ENCODE measurements around the gene IPO11. TPM values are rescaled to one million over a fixed set of nuclear protein-coding genes. Genes with fewer than 3 reads are reported as not detected.

IPO11 gene
- total RNA-seq, 2 experiments from 2014 or later = 54.8 to 57.2 TPM

DNA sequence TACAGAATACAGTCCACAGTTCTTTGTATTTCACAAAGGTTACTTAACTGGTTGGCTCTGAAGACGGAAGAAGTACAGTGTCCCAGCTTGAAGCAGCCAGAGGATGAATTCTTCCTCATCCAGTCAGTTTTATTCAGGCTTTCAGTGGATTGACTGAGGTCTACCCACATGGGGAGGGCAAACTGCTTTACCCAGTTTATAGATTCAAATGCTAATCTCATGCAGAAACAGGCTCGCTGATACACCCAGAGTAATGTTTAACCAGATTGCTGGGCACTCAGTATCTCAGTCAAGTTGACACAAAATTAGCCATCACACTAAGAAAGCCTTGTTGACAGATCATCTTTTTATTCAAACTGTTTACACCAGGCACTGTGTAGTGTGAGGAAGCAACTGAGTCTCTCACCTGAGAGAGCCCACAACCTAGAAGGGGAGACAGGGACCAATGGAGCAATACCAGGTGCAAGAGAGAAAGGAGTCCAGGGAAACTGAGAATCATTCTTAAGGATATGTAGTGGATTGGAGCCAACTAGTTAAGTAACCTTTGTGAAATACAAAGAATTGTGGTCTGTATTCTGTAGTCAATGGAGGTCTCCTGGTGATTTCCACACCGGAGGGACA, 181.9 kb downstream of the IPO11 start:
- no peak overlapping the region for H3K4me3 Mint-ChIP-seq

DNA sequence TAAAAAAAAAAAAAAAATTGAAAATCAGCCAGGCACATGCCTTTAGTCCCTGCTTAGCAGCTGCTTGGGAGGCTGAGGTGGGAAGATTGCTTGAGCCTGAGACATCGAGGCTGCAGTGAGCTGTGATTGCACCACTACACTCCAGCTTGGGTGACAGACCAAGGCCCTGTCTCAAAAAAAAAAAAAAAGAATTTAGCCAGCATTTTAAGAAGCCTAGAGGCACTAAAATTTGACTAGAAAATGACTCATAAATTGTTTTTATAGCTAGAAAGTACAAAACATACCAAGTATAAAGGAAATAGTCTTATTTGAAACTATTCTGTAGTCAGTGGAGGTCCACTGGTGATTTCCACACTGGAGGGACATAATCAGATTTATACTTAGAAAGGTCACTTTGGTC, 183.5 kb downstream of the IPO11 start:
- no peaks in the 10 kb centered on the region for H3K9me3 Mint-ChIP-seq
- no peak for DNase-seq
- intact Hi-C loops (cut with micrococcal nuclease) = no loop called here
- no peaks in the 10 kb centered on the region for H3K27me3 Mint-ChIP-seq (ENCODE audit: low read depth)
- no peak overlapping the region for H3K4me3 Mint-ChIP-seq
- H3K36me3 Mint-ChIP-seq (ENCODE audit: low read depth) = peaks cover 16% of the 10 kb centered on the region
- no peaks in the 10 kb centered on the region for H3K4me1 Mint-ChIP-seq (ENCODE audit: low read depth)
- CTCF ChIA-PET = no interaction called here
- no peak overlapping the region for H3K27ac Mint-ChIP-seq

More for the DNA sequence above, 181.9 kb downstream of the IPO11 start:
- CTCF ChIA-PET = no interaction called here
- H3K36me3 Mint-ChIP-seq (ENCODE audit: low read depth) = peaks cover 17% of the 10 kb centered on the region
- H3K9me3 Mint-ChIP-seq = no peaks in the 10 kb centered on the region
- no peaks in the 10 kb centered on the region for H3K4me1 Mint-ChIP-seq (ENCODE audit: low read depth)
- no peak for DNase-seq
- intact Hi-C loops (cut with micrococcal nuclease) = no loop called here
- no peak overlapping the region for H3K27ac Mint-ChIP-seq
- H3K27me3 Mint-ChIP-seq (ENCODE audit: low read depth) = no peaks in the 10 kb centered on the region

DNA sequence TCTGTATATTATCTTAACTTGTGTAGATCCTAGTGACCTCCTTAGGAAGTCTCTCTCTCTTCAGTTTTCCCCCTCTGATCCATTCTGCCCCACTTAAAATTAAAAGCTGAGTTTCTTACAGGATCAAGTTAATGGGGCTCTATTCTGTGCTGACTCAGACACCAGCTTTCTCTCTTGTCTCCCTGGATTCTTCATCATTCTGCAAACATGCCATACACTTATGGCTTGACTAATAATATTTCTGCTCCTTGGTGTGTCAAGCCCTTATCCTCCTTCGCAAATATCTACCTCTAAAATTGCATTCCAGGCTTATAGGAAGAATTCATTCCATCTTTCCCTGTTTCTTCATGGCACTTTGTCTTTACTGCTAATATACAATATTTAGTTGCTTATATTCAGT, 184.1 kb downstream of the IPO11 start:
- H3K27me3 Mint-ChIP-seq (ENCODE audit: low read depth) = no peaks in the 10 kb centered on the region
- no peak overlapping the region for H3K27ac Mint-ChIP-seq
- CTCF ChIA-PET = no interaction called here
- no peak overlapping the region for H3K4me3 Mint-ChIP-seq
- H3K4me1 Mint-ChIP-seq (ENCODE audit: low read depth) = no peaks in the 10 kb centered on the region
- peaks cover 14% of the 10 kb centered on the region for H3K36me3 Mint-ChIP-seq (ENCODE audit: low read depth)
- intact Hi-C loops (cut with micrococcal nuclease) = no loop called here
- H3K9me3 Mint-ChIP-seq = no peaks in the 10 kb centered on the region
- DNase-seq = no peak

DNA sequence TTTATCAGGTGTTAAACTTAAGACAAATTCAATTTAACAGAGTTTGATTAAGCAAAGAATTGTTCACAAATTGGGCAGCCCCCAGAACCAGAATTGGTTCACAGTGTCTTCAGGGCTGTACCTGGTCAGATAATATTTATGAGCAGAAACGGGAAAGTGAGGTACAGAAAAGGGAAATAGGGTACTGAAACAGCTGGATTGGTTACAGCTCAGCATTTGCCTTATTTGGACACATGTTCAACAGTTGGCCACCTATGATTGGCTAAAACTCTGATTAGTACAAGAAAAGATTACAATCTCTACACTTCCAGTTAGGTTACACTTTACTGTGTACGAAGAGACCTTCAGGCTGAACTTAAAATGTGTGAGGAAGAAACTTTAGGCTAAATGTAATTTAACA, 184.8 kb downstream of the IPO11 start:
- H3K27me3 Mint-ChIP-seq (ENCODE audit: low read depth) = no peaks in the 10 kb centered on the region
- H3K9me3 Mint-ChIP-seq = no peaks in the 10 kb centered on the region
- H3K4me1 Mint-ChIP-seq (ENCODE audit: low read depth) = no peaks in the 10 kb centered on the region
- intact Hi-C loops (cut with micrococcal nuclease) = no loop called here
- peaks cover 9% of the 10 kb centered on the region for H3K36me3 Mint-ChIP-seq (ENCODE audit: low read depth)
- no peak overlapping the region for H3K27ac Mint-ChIP-seq
- CTCF ChIA-PET = no interaction called here
- H3K4me3 Mint-ChIP-seq = no peak overlapping the region
- no peak for DNase-seq

DNA sequence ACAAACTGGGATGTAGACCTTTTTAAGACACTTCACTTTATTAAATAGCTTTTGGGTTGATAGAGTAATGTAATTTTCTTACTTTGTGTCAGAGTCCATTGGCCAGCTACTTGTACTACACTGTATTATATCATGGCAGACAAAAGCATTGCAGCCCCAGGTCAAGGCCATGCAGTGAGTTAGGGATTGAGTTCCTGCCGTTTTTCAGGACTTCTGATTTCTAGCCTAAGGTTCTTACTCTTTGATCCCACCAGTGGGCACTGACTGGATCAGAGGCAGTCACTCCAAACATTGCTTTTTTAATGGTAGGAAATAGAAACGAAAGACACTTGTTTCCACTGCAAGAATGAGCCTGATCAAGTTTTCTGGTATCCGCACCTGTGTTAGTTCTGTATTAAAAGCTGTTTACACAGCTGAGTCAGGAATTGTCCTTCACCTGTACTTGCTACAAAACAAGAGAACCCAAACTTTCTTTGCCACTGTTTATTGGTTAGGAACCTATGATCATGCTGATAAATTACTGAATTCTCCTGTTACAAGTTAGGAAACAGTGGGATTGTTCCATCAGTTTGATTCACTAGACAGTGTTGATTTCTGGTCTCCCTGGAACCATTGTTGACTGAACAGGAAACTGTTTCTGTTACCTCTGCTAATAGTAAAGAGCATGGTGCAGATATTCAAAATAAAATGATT, 188.1 kb downstream of the IPO11 start:
- Mint-ChIP-seq H3K9me3 (no peaks in the 10 kb centered on the region), H3K27ac (no peak overlapping the region), H3K4me1 (ENCODE audit: low read depth) (no peaks in the 10 kb centered on the region), H3K27me3 (ENCODE audit: low read depth) (no peaks in the 10 kb centered on the region), H3K4me3 (no peak overlapping the region), H3K36me3 (ENCODE audit: low read depth) (peaks cover 8% of the 10 kb centered on the region)
- CTCF ChIA-PET = interaction anchor here (1.5 kb wide), 1 partner anchor 11 kb away, joined by 6 read pairs; no protein-coding TSS in a partner anchor
- no peak for DNase-seq
- intact Hi-C loops (cut with micrococcal nuclease) = no loop called here

DNA sequence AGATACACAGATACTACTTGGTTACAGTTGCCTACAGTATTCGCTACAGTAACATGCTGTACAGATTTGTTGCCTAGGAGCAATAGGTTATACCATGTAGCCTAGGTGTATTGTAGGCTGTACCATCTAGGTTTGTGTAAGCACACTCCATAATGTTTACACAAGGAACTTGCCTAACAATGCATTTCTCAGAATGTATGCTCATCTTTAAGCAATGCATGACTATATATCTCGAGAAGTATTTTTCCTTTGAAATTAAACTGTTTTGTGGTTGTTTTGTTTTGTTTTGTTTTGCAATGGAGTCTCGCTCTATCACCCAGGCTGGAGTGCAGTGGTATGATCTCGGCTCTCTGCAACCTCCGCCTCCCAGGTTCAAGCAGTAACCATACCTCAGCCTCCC, 191.4 kb downstream of the IPO11 start:
- CTCF ChIA-PET = no interaction called here
- Mint-ChIP-seq H3K9me3 (no peaks in the 10 kb centered on the region), H3K4me1 (ENCODE audit: low read depth) (peaks cover 5% of the 10 kb centered on the region), H3K36me3 (ENCODE audit: low read depth) (peaks cover 25% of the 10 kb centered on the region), H3K4me3 (no peak overlapping the region), H3K27ac (no peak overlapping the region), H3K27me3 (ENCODE audit: low read depth) (no peaks in the 10 kb centered on the region)
- no peak for DNase-seq
- intact Hi-C loops (cut with micrococcal nuclease) = no loop called here

DNA sequence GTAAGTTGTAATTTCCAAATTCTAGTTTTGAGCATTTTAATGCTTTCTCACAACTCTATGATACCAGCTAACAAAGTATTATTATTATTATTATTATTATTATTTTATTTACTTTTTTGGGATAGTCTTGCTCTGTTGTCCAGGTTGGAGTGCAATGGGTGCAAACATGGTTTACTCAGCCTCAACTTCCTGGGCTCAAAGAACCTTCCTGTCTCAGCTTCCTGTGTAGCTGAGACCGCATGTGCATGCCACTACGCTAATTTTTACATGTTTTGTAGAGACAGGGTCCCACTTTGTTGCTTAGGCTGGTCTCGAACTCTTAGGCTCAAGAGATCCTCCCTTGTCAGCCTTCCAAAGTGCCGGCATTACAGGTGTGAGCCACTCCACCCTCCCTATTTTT, 193.1 kb downstream of the IPO11 start:
- no peaks in the 10 kb centered on the region for H3K27me3 Mint-ChIP-seq (ENCODE audit: low read depth)
- no peak for DNase-seq
- no peak overlapping the region for H3K27ac Mint-ChIP-seq
- H3K4me1 Mint-ChIP-seq (ENCODE audit: low read depth) = peaks cover 5% of the 10 kb centered on the region
- peaks cover 33% of the 10 kb centered on the region for H3K36me3 Mint-ChIP-seq (ENCODE audit: low read depth)
- no peaks in the 10 kb centered on the region for H3K9me3 Mint-ChIP-seq
- CTCF ChIA-PET = interaction anchor here (0.6 kb wide), 1 partner anchor 28 kb away, joined by 4 read pairs; no protein-coding TSS in a partner anchor
- H3K4me3 Mint-ChIP-seq = no peak overlapping the region
- intact Hi-C loops (cut with micrococcal nuclease) = no loop called here

DNA sequence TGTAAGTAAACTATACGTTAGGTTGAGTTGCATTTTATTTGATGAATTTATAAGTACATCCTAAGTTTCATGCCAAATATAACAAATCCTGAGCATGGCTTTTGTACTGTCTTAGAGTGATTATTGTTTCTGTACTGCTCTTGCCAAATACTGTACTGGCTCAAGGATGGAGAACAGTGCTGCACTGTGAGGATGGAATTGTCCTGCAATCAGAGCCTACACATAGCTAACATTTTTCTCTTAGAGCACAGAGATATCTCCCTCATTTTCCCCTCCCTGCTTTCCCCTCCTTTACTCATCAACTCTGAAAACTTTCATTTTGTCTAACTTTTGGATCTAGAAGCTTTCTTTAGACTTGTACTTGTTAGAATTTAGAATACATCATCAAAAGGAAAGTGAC, 194.3 kb downstream of the IPO11 start:
- CTCF ChIA-PET = no interaction called here
- no peaks in the 10 kb centered on the region for H3K27me3 Mint-ChIP-seq (ENCODE audit: low read depth)
- H3K9me3 Mint-ChIP-seq = no peaks in the 10 kb centered on the region
- H3K27ac Mint-ChIP-seq = no peak overlapping the region
- peaks cover 35% of the 10 kb centered on the region for H3K36me3 Mint-ChIP-seq (ENCODE audit: low read depth)
- intact Hi-C loops (cut with micrococcal nuclease) = no loop called here
- DNase-seq = no peak
- H3K4me1 Mint-ChIP-seq (ENCODE audit: low read depth) = peaks cover 5% of the 10 kb centered on the region
- no peak overlapping the region for H3K4me3 Mint-ChIP-seq

DNA sequence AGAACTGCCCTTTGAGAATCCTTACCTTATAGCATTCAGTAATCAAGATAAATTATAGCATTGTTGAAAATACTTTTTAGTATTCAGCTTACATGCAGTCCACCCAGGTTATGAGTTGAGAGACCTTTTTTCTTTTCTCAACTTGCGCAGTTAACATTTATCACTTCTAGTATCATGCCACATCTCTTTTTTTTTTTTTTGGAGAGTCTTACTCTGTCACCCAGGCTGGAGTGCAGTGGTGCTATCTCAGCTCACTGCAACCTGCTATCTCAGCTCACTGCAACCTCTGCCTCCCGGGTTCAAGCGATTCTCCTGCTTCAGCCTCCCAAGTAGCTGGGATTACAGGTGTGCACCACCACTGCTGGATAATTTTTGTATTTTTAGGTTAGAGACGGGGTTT, 195.1 kb downstream of the IPO11 start:
- H3K4me3 Mint-ChIP-seq = no peak overlapping the region
- peaks cover 5% of the 10 kb centered on the region for H3K4me1 Mint-ChIP-seq (ENCODE audit: low read depth)
- H3K36me3 Mint-ChIP-seq (ENCODE audit: low read depth) = peaks cover 34% of the 10 kb centered on the region
- no peak for DNase-seq
- no peaks in the 10 kb centered on the region for H3K27me3 Mint-ChIP-seq (ENCODE audit: low read depth)
- CTCF ChIA-PET = interaction anchor here (0.7 kb wide), 1 partner anchor 1938 kb away, joined by 3 read pairs; no protein-coding TSS in a partner anchor
- intact Hi-C loops (cut with micrococcal nuclease) = no loop called here
- H3K27ac Mint-ChIP-seq = no peak overlapping the region
- H3K9me3 Mint-ChIP-seq = no peaks in the 10 kb centered on the region

DNA sequence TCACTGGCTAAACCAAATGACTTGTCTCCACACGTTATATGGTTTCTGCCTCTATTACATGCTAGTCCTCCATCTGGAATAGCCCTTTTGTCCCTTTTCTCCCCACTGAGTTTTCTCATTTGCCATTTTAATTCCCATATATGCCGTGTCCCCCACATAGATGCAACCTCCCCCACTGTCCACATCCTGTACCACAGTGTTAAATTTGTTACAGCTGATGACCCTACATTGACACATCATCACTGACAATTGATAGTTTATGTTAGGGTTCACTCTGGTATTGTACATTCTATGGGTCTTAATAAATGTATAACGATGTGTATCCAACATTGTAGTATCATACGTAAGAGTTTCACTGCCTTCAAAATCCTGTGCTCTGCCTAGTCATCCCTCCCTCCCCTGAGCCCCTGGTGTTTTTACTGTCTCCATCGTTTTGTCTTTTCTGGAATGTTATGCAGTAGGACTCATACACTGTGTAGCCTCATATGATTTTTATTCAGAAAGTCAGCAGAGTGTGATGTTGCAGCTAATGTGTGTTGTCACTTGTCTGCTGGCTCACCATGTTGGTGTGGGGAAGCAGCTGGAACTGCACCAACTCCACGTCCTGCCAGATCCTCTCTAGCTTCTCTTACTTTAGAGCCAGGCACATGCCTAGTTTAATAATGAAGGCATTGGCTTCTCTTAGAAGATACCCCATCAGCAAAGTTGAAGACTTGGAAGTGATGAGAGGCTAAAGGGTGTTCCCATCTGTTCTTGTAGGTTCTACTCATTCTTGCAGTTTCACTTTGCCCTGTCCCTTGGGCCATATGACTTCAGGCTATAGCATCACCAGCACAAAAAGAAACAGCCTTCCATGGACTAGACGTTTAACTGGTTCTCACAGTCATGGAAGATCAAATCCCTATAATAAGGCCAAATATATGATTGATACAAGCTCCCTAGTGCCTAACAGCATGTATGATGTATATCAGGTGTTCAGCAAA, 196.3 kb downstream of the IPO11 start:
- H3K27ac Mint-ChIP-seq = no peak overlapping the region
- no peak for DNase-seq
- CTCF ChIA-PET = no interaction called here

DNA sequence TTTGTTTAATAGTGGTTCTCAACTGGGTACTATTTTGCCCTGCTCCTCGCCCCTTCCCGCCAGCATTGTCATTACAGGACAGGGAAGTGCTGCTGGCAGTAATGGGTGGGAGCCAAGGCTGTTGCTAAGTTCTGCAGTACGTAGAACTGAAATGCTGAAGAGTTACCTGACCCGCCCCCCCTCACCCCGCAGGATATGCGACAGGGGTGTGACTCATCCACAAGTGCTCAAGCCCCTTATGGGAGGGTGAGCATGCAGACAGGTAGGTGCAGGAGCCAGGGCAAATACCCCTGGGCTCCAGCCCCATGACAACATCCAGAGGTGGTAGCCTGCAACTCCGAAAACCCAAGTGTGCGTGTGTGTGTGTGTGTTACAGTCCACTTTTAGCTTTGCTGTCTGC, 201.8 kb downstream of the IPO11 start:
- intact Hi-C loops (cut with micrococcal nuclease) = no loop called here
- CTCF ChIA-PET = no interaction called here
- no peaks in the 10 kb centered on the region for H3K4me1 Mint-ChIP-seq (ENCODE audit: low read depth)
- no peak for DNase-seq
- H3K4me3 Mint-ChIP-seq = no peak overlapping the region
- no peaks in the 10 kb centered on the region for H3K9me3 Mint-ChIP-seq
- H3K27ac Mint-ChIP-seq = no peak overlapping the region
- H3K36me3 Mint-ChIP-seq (ENCODE audit: low read depth) = peaks cover 16% of the 10 kb centered on the region
- H3K27me3 Mint-ChIP-seq (ENCODE audit: low read depth) = no peaks in the 10 kb centered on the region

More for the DNA sequence above, 196.3 kb downstream of the IPO11 start:
- H3K27me3 Mint-ChIP-seq (ENCODE audit: low read depth) = no peaks in the 10 kb centered on the region
- H3K9me3 Mint-ChIP-seq = no peaks in the 10 kb centered on the region
- H3K36me3 Mint-ChIP-seq (ENCODE audit: low read depth) = peaks cover 34% of the 10 kb centered on the region
- intact Hi-C loops (cut with micrococcal nuclease) = no loop called here
- H3K4me1 Mint-ChIP-seq (ENCODE audit: low read depth) = peaks cover 5% of the 10 kb centered on the region
- no peak overlapping the region for H3K4me3 Mint-ChIP-seq

DNA sequence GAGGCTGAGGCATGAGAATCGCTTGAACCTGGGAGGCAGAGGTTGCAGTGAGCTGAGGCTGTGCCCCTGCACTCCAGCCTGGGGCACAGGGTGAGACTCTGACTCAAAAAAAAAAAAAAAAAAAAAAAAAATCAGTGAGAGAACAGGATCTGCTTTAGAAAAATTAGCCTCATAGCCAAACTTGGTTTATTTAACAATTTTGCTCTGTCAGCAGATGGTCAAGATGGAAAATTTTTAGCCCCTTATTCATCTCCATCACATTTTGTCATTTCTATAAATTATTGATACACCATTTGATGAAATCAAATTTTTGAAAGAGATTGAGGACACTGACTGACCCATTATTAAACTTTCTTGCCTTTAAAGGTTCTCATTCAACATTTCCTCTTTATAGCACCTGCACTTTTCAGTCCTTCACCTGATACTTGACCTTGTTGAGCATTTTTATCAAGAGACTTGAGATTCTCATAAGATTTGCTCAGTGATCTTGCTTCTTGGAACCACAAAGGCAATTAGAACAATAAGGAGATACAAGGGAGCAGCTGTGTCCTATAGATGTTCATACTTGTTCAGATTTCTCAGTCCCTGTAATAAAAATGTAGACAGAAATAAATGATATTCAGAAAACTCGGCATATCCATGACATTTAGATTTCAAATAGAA, 204.2 kb downstream of the IPO11 start:
- H3K27me3 Mint-ChIP-seq (ENCODE audit: low read depth) = no peaks in the 10 kb centered on the region
- CTCF ChIA-PET = no interaction called here
- peaks cover 12% of the 10 kb centered on the region for H3K36me3 Mint-ChIP-seq (ENCODE audit: low read depth)
- H3K9me3 Mint-ChIP-seq = no peaks in the 10 kb centered on the region
- DNase-seq = no peak
- H3K4me1 Mint-ChIP-seq (ENCODE audit: low read depth) = no peaks in the 10 kb centered on the region
- intact Hi-C loops (cut with micrococcal nuclease) = no loop called here
- no peak overlapping the region for H3K27ac Mint-ChIP-seq
- no peak overlapping the region for H3K4me3 Mint-ChIP-seq
